H1 (cell line): ENCODE measurements around the gene TGOLN2. TPM values are rescaled to one million over a fixed set of nuclear protein-coding genes. Genes with fewer than 3 reads are reported as not detected.

Experiments used
- CTCF ChIA-PET: fragments of 300-600 bp; sonication (Branson Sonifier 250); formaldehyde crosslinking; loops from one replicate; lab custom pipeline; 2021; ENCODE audit not compliant: partially characterized antibody; lab: Charles Lee
- POLR2A ChIA-PET: fragments of 300-600 bp; sonication (Branson Sonifier 250); formaldehyde crosslinking; loops from one replicate; lab custom pipeline; 2021; ENCODE audit warnings: inconsistent platforms; ENCODE audit not compliant: partially characterized antibody; lab: Charles Lee
- DNase-seq, 2 experiments: peaks; one replicate each; pipeline versions ENCODE4 v3.0.0 to v3.0.0-alpha.2; 2010 to 2022; ENCODE audit warnings: low spot score in 2 of 2, low read depth in 1 of 2, mixed read lengths in 1 of 2
- FAIRE-seq: peaks from 2 replicates; lab custom pipeline; 2011; peaks lifted over from hg19 to GRCh38; lab: Jason Lieb, UNC
- H2AFZ ChIP-seq: 2 replicates; pipeline ENCODE4 v1.8.1; 2012; ENCODE audit warnings: low read length, inconsistent platforms
- H2AK5ac ChIP-seq: 2 replicates; pipeline ENCODE4 v1.6.1; 2013; ENCODE audit warnings: low read depth, low read length
- H2BK120ac ChIP-seq: replicated peaks from 2 replicates; pipeline ENCODE3; 2013; ENCODE audit warnings: low read depth, low read length, inconsistent platforms
- H2BK12ac ChIP-seq: 2 replicates; pipeline ENCODE4 v1.6.1; 2013; ENCODE audit warnings: low read depth, low read length
- H2BK15ac ChIP-seq: 2 replicates; pipeline ENCODE4 v1.6.1; 2013; ENCODE audit warnings: low read length
- H2BK20ac ChIP-seq: 2 replicates; pipeline ENCODE4 v1.6.1; 2013; ENCODE audit warnings: low read length
- H2BK5ac ChIP-seq: 2 replicates; pipeline ENCODE4 v1.6.1; 2013; ENCODE audit warnings: low read depth, low read length
- H3K14ac ChIP-seq: 2 replicates; pipeline ENCODE4 v1.6.1; 2013; ENCODE audit warnings: inconsistent platforms; ENCODE audit not compliant: insufficient read length
- H3K18ac ChIP-seq: 2 replicates; pipeline ENCODE4 v1.6.1; 2013; ENCODE audit warnings: low read length; ENCODE audit errors: extremely low read depth
- H3K23ac ChIP-seq: 2 replicates; pipeline ENCODE4 v1.6.1; 2013; ENCODE audit warnings: inconsistent platforms; ENCODE audit not compliant: insufficient read length
- H3K23me2 ChIP-seq: 2 replicates; pipeline ENCODE4 v1.6.1; 2013; ENCODE audit warnings: low read depth, low read length
- H3K27ac ChIP-seq: 2 replicates; pipeline ENCODE4 v1.6.1; 2011; ENCODE audit warnings: low read depth, low read length, inconsistent platforms
- H3K27me3 ChIP-seq, 4 experiments: replicated peaks in 1 of 4; 1 replicate in 1 of 4; 2 replicates in 3 of 4; pipeline versions ENCODE4 v1.6.1 to v1.8.1; 2011 to 2013; ENCODE audit warnings: low read length in 3 of 4, mild to moderate bottlenecking in 3 of 4, inconsistent platforms in 2 of 4, mixed read lengths in 2 of 4, moderate library complexity in 1 of 4; ENCODE audit not compliant: control insufficient read depth in 3 of 4, insufficient read depth in 3 of 4; ENCODE audit errors: extremely low read depth in 1 of 4
- H3K36me3 ChIP-seq, 4 experiments: 2 replicates each; pipeline versions ENCODE4 v1.6.1 to v1.8.1; 2011 to 2013; ENCODE audit warnings: mild to moderate bottlenecking in 4 of 4, low read length in 3 of 4, moderate library complexity in 2 of 4, control low read depth in 1 of 4, inconsistent platforms in 1 of 4; ENCODE audit not compliant: insufficient read depth in 4 of 4, control insufficient read depth in 2 of 4
- H3K4ac ChIP-seq: replicated peaks from 2 replicates; pipeline ENCODE3; 2013; ENCODE audit warnings: low read length, low read depth, mixed read lengths, inconsistent platforms; ENCODE audit not compliant: insufficient read length
- H3K4me1 ChIP-seq, 4 experiments: replicated peaks in 1 of 4; 1 replicate in 1 of 4; 2 replicates in 3 of 4; pipeline versions ENCODE4 v1.6.1 to v1.8.1; 2011 to 2013; ENCODE audit warnings: low read length in 3 of 4, inconsistent platforms in 2 of 4, mixed read lengths in 1 of 4; ENCODE audit not compliant: insufficient read depth in 4 of 4, control insufficient read depth in 3 of 4
- H3K4me2 ChIP-seq, 2 experiments: 2 replicates each; pipeline versions ENCODE4 v1.6.1 to v1.8.1; 2011 to 2013; ENCODE audit warnings: low read depth in 2 of 2, low read length in 2 of 2, control low read depth in 1 of 2, inconsistent platforms in 1 of 2, mild to moderate bottlenecking in 1 of 2; ENCODE audit not compliant: insufficient read depth in 1 of 2
- H3K4me3 ChIP-seq, 4 experiments: fragments of 200-600, 300-600 bp in 1 of 4; sonication (generic), shearing (Covaris generic), sonication (Bioruptor Twin) in 1 of 4; 2 replicates each; pipeline versions ENCODE4 v1.5.1 to v1.8.1; 2011 to 2016; ENCODE audit warnings: low read length in 4 of 4, low read depth in 3 of 4, control low read depth in 2 of 4, inconsistent platforms in 2 of 4, mild to moderate bottlenecking in 2 of 4, mixed read lengths in 1 of 4, moderate library complexity in 1 of 4; ENCODE audit not compliant: insufficient read depth in 2 of 4; ENCODE audit errors: extremely low read depth in 1 of 4
- H3K56ac ChIP-seq: replicated peaks from 2 replicates; pipeline ENCODE3; 2013; ENCODE audit warnings: low read depth, mild to moderate bottlenecking, mixed read lengths, low read length, inconsistent platforms; ENCODE audit not compliant: insufficient read length
- H3K79me1 ChIP-seq: 2 replicates; pipeline ENCODE4 v1.6.1; 2013; ENCODE audit warnings: low read depth, low read length, control low read depth
- H3K79me2 ChIP-seq, 2 experiments: 2 replicates each; pipeline versions ENCODE4 v1.6.1 to v1.8.1; 2012 to 2013; ENCODE audit warnings: low read length in 2 of 2, mild to moderate bottlenecking in 2 of 2, inconsistent platforms in 1 of 2; ENCODE audit not compliant: insufficient read depth in 2 of 2, control insufficient read depth in 1 of 2
- H3K9ac ChIP-seq, 4 experiments: replicated peaks in 1 of 4; 1 replicate in 1 of 4; 2 replicates in 3 of 4; pipeline versions ENCODE4 v1.6.1 to v1.8.1; 2011 to 2013; ENCODE audit warnings: low read depth in 3 of 4, low read length in 3 of 4, control low read depth in 2 of 4, mild to moderate bottlenecking in 2 of 4, moderate library complexity in 2 of 4, inconsistent platforms in 1 of 4; ENCODE audit errors: extremely low read depth in 1 of 4
- H3K9me3 ChIP-seq, 2 experiments: 2 replicates each; pipeline versions ENCODE4 v1.6.1 to v1.8.1; 2012 to 2013; ENCODE audit warnings: mild to moderate bottlenecking in 2 of 2, moderate library complexity in 2 of 2, control low read depth in 1 of 2, inconsistent platforms in 1 of 2, low read depth in 1 of 2, low read length in 1 of 2, mixed read lengths in 1 of 2; ENCODE audit not compliant: insufficient read depth in 2 of 2
- H4K20me1 ChIP-seq, 2 experiments: replicated peaks in 1 of 2; 2 replicates each; pipeline versions ENCODE3 to v1.8.1; 2011 to 2013; ENCODE audit warnings: inconsistent platforms in 2 of 2, low read length in 2 of 2, mild to moderate bottlenecking in 1 of 2; ENCODE audit not compliant: insufficient read depth in 2 of 2, control insufficient read depth in 1 of 2
- H4K5ac ChIP-seq: 2 replicates; pipeline ENCODE4 v1.6.1; 2013; ENCODE audit warnings: low read length, low read depth, mixed read lengths, inconsistent platforms; ENCODE audit not compliant: insufficient read length
- H4K8ac ChIP-seq: 2 replicates; pipeline ENCODE4 v1.8.0; 2013; ENCODE audit warnings: mild to moderate bottlenecking, moderate library complexity, low read length, inconsistent platforms; ENCODE audit not compliant: insufficient read depth; ENCODE audit errors: extremely low read depth
- H4K91ac ChIP-seq: replicated peaks from 2 replicates; pipeline ENCODE3; 2013; ENCODE audit warnings: low read length, mixed read lengths, inconsistent platforms; ENCODE audit not compliant: insufficient read length
- SP1 ChIP-seq: IDR thresholded peaks from 2 replicates; pipeline ENCODE4 v1.6.1; 2011; ENCODE audit warnings: low read depth, low read length
- polyA plus RNA-seq, 7 experiments: library from polyadenylated mRNA; depleted of rRNA in 3 of 7; stranded (reverse) in 5 of 7; unstranded in 2 of 7; fragments of >200 nt in 5 of 7; fragments of 200-250 nt in 2 of 7; gene quantifications; 1 replicate in 5 of 7; 2 replicates in 1 of 7; 4 replicates in 1 of 7; pipeline versions ENCODE4 v1.2.1 to v1.2.3, GENCODE V29; 2011 to 2013; ENCODE audit warnings: missing spikeins in 2 of 7, mixed read lengths in 2 of 7
- total RNA-seq: library from RNA; stranded (reverse); fragmentation: NEBNext Ultra II Directional; extraction: Animal tissue kit (Norgen Biotek cat#: 25700); gene quantifications from 2 replicates; pipeline ENCODE4 v1.2.1, GENCODE V29; 2021

The TGOLN2 gene
- total and polyA plus RNA-seq, 2 of the 8 experiments (the other 6 are each of a cell fraction or from before 2014, with no cell fraction given) = 33.9 to 38.9 TPM

GRCh38 chr2:85368921-85369320 lies 41.1 kb upstream of the TGOLN2 start:
- no peaks in the 10 kb centered on the region for H3K23me2 ChIP-seq

More at GRCh38 chr2:85368921-85369320, 41.1 kb upstream of the TGOLN2 start:
- FAIRE-seq (no peak), DNase-seq (no peak)
- no peak overlapping the region for H4K91ac ChIP-seq
- no peak overlapping the region for H3K23ac ChIP-seq
- H3K4ac ChIP-seq = no peak overlapping the region
- no peak overlapping the region for H3K9ac ChIP-seq
- no peak overlapping the region for H2AFZ ChIP-seq
- H2BK15ac ChIP-seq = no peak overlapping the region
- no peak overlapping the region for H4K8ac ChIP-seq
- H4K5ac ChIP-seq = no peak overlapping the region
- no peak overlapping the region for H2BK5ac ChIP-seq
- H2BK20ac ChIP-seq = no peak overlapping the region
- no peaks in the 10 kb centered on the region for H3K36me3 ChIP-seq
- H3K4me2 ChIP-seq = no peak overlapping the region
- H2BK12ac ChIP-seq = no peak overlapping the region
- no peak overlapping the region for H3K56ac ChIP-seq
- no peaks in the 10 kb centered on the region for H3K79me2 ChIP-seq
- CTCF ChIA-PET = interaction anchor here (0.6 to 4.0 kb wide), 3 partner anchors 28 to 183 kb away, joined by 3 to 16 read pairs (median 3); no protein-coding TSS in a partner anchor
- no peak overlapping the region for H2AK5ac ChIP-seq
- no peak overlapping the region for H3K27ac ChIP-seq
- H3K14ac ChIP-seq = no peak overlapping the region
- no peak overlapping the region for H3K4me3 ChIP-seq
- no peaks in the 10 kb centered on the region for H4K20me1 ChIP-seq
- H3K18ac ChIP-seq = no peak overlapping the region
- no peaks in the 10 kb centered on the region for H3K79me1 ChIP-seq
- POLR2A ChIA-PET = interaction anchor here (0.7 to 2.2 kb wide), 5 partner anchors 17 to 190 kb away, joined by 3 to 9 read pairs (median 3); partner anchors contain the start of gene TGOLN2
- H3K27me3 ChIP-seq = no peaks in the 10 kb centered on the region
- no peaks in the 10 kb centered on the region for H3K4me1 ChIP-seq
- H2BK120ac ChIP-seq = no peak overlapping the region
- no peak for TF ChIP-seq SP1
- TF ChIP-seq, all 59 proteins: peak for 0
- no peaks in the 10 kb centered on the region for H3K9me3 ChIP-seq
